Measurements from ENCODE around the gene TMEM91. TPM values are rescaled to one million over a fixed set of nuclear protein-coding genes. Genes with fewer than 3 reads are reported as not detected.
A peak's percentile ranks its signal among the peaks of the same experiment; 100 is the strongest.

The TMEM91 gene
- total and polyA plus RNA-seq, 2 of the 13 experiments (the other 11 are each of a cell fraction or from before 2014, with no cell fraction given) = 6.3 to 10.3 TPM

DNA sequence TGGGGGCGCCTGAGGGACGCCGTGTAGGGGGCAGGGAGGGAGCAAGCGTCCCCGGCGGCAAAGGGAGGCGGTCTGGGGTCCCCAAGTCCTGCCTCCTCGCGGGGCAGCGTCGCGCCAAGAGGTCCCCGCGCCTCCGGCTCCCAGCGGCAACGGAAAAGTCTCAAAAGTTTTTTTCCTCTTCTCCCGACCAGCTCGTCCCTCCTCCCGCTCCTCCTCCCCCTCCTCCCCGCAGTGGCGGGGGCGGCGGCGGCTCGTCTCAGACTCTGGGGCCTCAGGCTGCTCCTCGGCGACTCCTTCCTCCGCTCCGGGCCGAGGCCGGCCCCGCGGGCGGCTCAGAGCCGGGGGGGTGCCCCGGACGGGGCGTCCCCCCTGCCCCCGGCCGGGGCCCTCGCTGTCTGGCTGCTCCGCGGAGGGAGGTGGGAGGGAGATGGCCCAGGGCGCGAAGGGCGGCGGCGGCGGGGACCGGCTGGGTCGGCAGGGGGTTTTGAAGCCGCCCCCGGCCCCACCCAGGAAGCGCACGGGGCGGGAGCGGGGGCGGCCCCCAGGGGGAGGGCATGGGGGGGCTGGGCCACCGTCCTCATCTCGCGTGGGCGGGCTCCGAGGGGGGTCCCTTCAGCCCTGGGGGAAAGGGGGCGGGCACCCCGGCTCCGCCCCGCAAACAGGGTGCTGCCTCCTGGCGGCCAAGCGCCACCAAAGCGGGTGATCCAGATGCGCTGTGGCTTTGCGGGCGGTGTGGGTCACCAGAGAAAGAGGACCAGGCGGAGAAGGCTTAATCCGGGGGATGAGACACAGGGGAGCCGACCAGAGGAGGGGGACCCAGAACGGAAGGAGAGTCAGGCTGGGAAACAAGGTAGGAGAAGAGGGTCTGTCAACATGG lies 22.6 kb upstream of the TMEM91 start, which contains the start of gene TGFB1 (continued):
- TF ChIP-seq ZNF773 (CRISPR knock-in tag; IDR thresholded peaks at IDR 0.05; ENCODE audit: borderline replicate concordance) (no peak), SAP130 (CRISPR knock-in tag; IDR thresholded peaks at IDR 0.05; ENCODE audit: low read depth) (peak; percentile 76), ZNF780A (CRISPR knock-in tag; IDR thresholded peaks at IDR 0.05) (0 out of 2 replicates have a peak, but pooled peaks have one; percentile 44), REL (CRISPR knock-in tag; conservative IDR thresholded peaks at IDR 0.05) (no peak), ZBTB38 (CRISPR knock-in tag; IDR thresholded peaks at IDR 0.05) (no peak), REPIN1 (CRISPR knock-in tag; IDR thresholded peaks at IDR 0.05; ENCODE audit: borderline replicate concordance, low read depth) (peak; percentile 42; the same call in 1 of the 2 replicates), NFIC (IDR thresholded peaks at IDR 0.05; ENCODE audit: low read length) (no peak), MAZ (IDR thresholded peaks at IDR 0.05; ENCODE audit: borderline replicate concordance, low read depth, low read length) (peak; percentile 54), MAZ (CRISPR knock-in tag; IDR thresholded peaks at IDR 0.05; ENCODE audit: low read depth) (peak; percentile 68), PAF1 (CRISPR knock-in tag; IDR thresholded peaks at IDR 0.05) (no peak), ZNF788 (CRISPR knock-in tag; IDR thresholded peaks at IDR 0.05; ENCODE audit: borderline replicate concordance) (peak; percentile 51; the same call in 1 of the 2 replicates), MAFK (conservative IDR thresholded peaks at IDR 0.05 in 1 of 2, IDR thresholded peaks at IDR 0.05 in 1 of 2; ENCODE audit: low read length in 2 of 2) (no peak), RBFOX2 (IDR thresholded peaks at IDR 0.05; ENCODE audit: low read depth, low read length) (peak; percentile 80), KDM5A (IDR thresholded peaks at IDR 0.05; ENCODE audit: borderline replicate concordance, low read length) (peak; percentile 45; the same call in 1 of the 2 replicates), ZMAT3 (CRISPR knock-in tag; conservative IDR thresholded peaks at IDR 0.05) (0 out of 2 replicates have a peak, but pooled peaks have one; percentile 63), NONO (IDR thresholded peaks at IDR 0.05) (no peak), NONO (CRISPR knock-in tag; conservative IDR thresholded peaks at IDR 0.05) (peak; percentile 69), ZFP36L1 (CRISPR knock-in tag; IDR thresholded peaks at IDR 0.05) (no peak)
- TF ChIP-seq, protein P1, sequence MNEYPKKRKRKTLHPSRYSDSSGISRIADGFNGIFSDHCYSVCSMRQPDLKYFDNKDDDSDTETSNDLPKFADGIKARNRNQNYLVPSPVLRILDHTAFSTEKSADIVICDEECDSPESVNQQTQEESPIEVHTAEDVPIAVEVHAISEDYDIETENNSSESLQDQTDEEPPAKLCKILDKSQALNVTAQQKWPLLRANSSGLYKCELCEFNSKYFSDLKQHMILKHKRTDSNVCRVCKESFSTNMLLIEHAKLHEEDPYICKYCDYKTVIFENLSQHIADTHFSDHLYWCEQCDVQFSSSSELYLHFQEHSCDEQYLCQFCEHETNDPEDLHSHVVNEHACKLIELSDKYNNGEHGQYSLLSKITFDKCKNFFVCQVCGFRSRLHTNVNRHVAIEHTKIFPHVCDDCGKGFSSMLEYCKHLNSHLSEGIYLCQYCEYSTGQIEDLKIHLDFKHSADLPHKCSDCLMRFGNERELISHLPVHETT (CRISPR knock-in tag; conservative IDR thresholded peaks at IDR 0.05) = 0 out of 2 replicates have a peak, but pooled peaks have one; percentile 6
- TF ChIP-seq, protein P2, sequence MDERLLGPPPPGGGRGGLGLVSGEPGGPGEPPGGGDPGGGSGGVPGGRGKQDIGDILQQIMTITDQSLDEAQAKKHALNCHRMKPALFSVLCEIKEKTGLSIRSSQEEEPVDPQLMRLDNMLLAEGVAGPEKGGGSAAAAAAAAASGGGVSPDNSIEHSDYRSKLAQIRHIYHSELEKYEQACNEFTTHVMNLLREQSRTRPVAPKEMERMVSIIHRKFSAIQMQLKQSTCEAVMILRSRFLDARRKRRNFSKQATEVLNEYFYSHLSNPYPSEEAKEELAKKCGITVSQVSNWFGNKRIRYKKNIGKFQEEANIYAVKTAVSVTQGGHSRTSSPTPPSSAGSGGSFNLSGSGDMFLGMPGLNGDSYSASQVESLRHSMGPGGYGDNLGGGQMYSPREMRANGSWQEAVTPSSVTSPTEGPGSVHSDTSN (CRISPR knock-in tag; IDR thresholded peaks at IDR 0.05) = no peak
- TF ChIP-seq, protein P3, sequence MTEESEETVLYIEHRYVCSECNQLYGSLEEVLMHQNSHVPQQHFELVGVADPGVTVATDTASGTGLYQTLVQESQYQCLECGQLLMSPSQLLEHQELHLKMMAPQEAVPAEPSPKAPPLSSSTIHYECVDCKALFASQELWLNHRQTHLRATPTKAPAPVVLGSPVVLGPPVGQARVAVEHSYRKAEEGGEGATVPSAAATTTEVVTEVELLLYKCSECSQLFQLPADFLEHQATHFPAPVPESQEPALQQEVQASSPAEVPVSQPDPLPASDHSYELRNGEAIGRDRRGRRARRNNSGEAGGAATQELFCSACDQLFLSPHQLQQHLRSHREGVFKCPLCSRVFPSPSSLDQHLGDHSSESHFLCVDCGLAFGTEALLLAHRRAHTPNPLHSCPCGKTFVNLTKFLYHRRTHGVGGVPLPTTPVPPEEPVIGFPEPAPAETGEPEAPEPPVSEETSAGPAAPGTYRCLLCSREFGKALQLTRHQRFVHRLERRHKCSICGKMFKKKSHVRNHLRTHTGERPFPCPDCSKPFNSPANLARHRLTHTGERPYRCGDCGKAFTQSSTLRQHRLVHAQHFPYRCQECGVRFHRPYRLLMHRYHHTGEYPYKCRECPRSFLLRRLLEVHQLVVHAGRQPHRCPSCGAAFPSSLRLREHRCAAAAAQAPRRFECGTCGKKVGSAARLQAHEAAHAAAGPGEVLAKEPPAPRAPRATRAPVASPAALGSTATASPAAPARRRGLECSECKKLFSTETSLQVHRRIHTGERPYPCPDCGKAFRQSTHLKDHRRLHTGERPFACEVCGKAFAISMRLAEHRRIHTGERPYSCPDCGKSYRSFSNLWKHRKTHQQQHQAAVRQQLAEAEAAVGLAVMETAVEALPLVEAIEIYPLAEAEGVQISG (CRISPR knock-in tag; IDR thresholded peaks at IDR 0.05) = peak; percentile 43; the same call in 1 of the 2 replicates
- TF ChIP-seq, protein P4, sequence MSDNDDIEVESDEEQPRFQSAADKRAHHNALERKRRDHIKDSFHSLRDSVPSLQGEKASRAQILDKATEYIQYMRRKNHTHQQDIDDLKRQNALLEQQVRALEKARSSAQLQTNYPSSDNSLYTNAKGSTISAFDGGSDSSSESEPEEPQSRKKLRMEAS (IDR thresholded peaks at IDR 0.05) = peak; percentile 72
- TF ChIP-seq, protein P5, sequence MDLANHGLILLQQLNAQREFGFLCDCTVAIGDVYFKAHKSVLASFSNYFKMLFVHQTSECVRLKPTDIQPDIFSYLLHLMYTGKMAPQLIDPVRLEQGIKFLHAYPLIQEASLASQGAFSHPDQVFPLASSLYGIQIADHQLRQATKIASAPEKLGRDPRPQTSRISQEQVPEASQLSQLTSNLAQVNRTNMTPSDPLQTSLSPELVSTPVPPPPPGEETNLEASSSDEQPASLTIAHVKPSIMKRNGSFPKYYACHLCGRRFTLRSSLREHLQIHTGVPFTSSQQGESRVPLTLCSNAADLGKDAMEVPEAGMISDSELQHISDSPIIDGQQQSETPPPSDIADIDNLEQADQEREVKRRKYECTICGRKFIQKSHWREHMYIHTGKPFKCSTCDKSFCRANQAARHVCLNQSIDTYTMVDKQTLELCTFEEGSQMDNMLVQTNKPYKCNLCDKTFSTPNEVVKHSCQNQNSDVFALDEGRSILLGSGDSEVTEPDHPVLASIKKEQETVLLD (CRISPR knock-in tag; IDR thresholded peaks at IDR 0.05; ENCODE audit: low read depth) = peak; percentile 52; the same call in 1 of the 2 replicates

Measured in HepG2 (cell line).